ENCODE results near the gene RNF32. TPM values are rescaled to one million over a fixed set of nuclear protein-coding genes. Genes with fewer than 3 reads are reported as not detected.
A peak's percentile ranks its signal among the peaks of the same experiment; 100 is the strongest.

RNF32 gene
- total RNA-seq, 6 donors from 2014 or later, result 1.1 to 4.0 (median 2.6) TPM; not detected in 1

DNA sequence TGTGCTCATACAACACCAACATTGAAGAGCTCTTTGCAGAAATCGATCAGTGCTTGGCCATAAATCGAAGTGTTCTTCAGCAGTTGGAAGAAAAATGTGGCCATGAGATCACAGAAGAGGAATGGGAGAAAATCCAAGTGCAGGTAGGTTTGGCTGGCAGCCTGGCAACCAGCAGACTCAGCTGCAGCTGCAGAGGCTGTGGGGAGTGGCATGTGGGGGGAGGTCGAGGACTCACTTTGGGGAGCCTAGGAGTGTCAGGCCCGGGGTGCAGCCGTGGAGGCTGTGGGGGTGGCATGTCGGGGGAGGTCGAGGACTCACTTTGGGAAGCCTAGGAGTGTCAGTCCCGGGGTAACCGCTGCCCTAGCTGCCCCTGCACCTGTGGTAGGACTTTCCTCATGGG lies 35.1 kb downstream of the RNF32 start:
- 75 to 81% methylated on average over 9 of the region's 9 CpGs for WGBS, 2 donors
- ATAC-seq (ENCODE audit: low FRiP score in 2 of 2), result no peak
- no peaks in the 10 kb centered on the region for H3K4me1 ChIP-seq
- no peaks in the 10 kb centered on the region for H3K27me3 ChIP-seq
- peak in 1 of 2 donors; percentile 51 for DNase-seq
- H3K9me3 ChIP-seq, result no peaks in the 10 kb centered on the region
- no peak overlapping the region for H3K4me3 ChIP-seq
- TF ChIP-seq POLR2AphosphoS5 (IDR thresholded peaks at IDR 0.05) (no peak), POLR2A (IDR thresholded peaks at IDR 0.05) (no peak), EP300 (IDR thresholded peaks at IDR 0.05) (no peak)
- TF ChIP-seq, protein P1, sequence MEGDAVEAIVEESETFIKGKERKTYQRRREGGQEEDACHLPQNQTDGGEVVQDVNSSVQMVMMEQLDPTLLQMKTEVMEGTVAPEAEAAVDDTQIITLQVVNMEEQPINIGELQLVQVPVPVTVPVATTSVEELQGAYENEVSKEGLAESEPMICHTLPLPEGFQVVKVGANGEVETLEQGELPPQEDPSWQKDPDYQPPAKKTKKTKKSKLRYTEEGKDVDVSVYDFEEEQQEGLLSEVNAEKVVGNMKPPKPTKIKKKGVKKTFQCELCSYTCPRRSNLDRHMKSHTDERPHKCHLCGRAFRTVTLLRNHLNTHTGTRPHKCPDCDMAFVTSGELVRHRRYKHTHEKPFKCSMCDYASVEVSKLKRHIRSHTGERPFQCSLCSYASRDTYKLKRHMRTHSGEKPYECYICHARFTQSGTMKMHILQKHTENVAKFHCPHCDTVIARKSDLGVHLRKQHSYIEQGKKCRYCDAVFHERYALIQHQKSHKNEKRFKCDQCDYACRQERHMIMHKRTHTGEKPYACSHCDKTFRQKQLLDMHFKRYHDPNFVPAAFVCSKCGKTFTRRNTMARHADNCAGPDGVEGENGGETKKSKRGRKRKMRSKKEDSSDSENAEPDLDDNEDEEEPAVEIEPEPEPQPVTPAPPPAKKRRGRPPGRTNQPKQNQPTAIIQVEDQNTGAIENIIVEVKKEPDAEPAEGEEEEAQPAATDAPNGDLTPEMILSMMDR (IDR thresholded peaks at IDR 0.05), result no peak
- H3K36me3 ChIP-seq, result peaks cover 3 to 61% (median 26%) of the 10 kb centered on the region in 4 donors
- no peak overlapping the region for H3K27ac ChIP-seq

DNA sequence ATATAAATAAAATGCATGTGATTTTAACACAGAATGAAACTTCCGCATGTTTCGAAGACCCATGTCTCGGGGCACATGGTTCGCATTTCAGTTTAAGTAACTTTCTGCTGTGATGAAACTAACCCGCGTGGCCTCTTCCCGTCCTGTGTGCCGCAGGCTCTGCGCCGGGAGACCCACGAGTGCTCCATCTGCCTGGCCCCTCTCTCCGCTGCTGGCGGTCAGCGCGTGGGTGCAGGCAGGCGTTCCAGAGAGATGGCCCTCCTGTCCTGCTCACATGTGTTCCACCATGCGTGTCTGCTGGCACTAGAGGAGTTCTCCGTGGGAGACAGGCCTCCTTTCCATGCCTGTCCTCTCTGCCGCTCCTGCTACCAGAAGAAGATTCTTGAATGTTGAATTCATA lies 35.7 kb downstream of the RNF32 start:
- Histone ChIP-seq H3K4me3 (no peak overlapping the region), H3K4me1 (no peaks in the 10 kb centered on the region), H3K9me3 (no peaks in the 10 kb centered on the region), H3K27me3 (no peaks in the 10 kb centered on the region), H3K36me3 (peaks cover 3 to 60% (median 26%) of the 10 kb centered on the region in 4 donors), H3K27ac (no peak overlapping the region)
- WGBS, 2 donors, result 81 to 96% methylated on average over 19 of the region's 19 CpGs
- DNase-seq (peak in 1 of 2 donors; percentile 63), ATAC-seq (ENCODE audit: low FRiP score in 2 of 2) (no peak)
- TF ChIP-seq POLR2AphosphoS5 (IDR thresholded peaks at IDR 0.05) (no peak), POLR2A (IDR thresholded peaks at IDR 0.05) (no peak), EP300 (IDR thresholded peaks at IDR 0.05) (no peak)
- TF ChIP-seq, protein P1 (IDR thresholded peaks at IDR 0.05), result no peak

DNA sequence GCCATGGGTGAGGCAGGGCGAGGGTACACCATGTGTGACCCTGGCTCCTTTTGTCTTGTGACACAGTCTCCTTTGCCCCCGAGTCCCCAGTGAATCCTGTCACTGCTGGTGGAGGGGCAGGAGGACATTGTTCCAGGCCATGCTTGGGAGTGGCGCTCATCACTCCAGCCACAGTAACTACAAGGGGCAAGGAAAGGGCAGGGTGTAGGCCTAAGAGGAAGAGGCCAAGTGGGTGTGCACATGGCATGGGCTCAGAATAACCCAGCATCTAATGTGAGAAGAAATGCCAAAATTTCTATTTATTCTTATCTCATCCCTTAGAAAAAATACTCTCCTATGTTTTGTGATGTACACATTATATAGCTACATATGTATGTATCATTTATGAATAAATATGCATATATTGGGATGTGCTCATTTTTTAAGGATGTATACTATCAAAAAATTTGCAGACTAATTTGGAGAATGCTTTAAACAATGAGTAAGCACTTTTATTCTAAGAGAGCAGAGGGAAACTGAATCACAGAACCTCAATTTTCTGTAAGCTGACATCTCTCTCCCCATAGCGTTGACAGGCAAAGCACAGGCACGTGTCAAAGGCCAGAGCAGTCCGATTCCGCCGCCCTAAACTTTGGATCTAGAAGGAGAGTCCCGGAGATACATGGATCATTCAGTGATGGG lies 36.9 kb downstream of the RNF32 start:
- Histone ChIP-seq H3K9me3 (no peaks in the 10 kb centered on the region), H3K36me3 (peaks cover 7 to 68% (median 34%) of the 10 kb centered on the region in 4 donors), H3K27me3 (no peaks in the 10 kb centered on the region), H3K27ac (no peak overlapping the region), H3K4me1 (no peaks in the 10 kb centered on the region), H3K4me3 (no peak overlapping the region)
- WGBS, 2 donors, result 93 to 100% methylated on average over 9 of the region's 9 CpGs
- no peak for ATAC-seq (ENCODE audit: low FRiP score in 2 of 2)
- TF ChIP-seq EP300 (IDR thresholded peaks at IDR 0.05) (no peak), POLR2A (IDR thresholded peaks at IDR 0.05) (no peak), POLR2AphosphoS5 (IDR thresholded peaks at IDR 0.05) (no peak)
- TF ChIP-seq, protein P1 (IDR thresholded peaks at IDR 0.05), result no peak
- DNase-seq, result no peak

DNA sequence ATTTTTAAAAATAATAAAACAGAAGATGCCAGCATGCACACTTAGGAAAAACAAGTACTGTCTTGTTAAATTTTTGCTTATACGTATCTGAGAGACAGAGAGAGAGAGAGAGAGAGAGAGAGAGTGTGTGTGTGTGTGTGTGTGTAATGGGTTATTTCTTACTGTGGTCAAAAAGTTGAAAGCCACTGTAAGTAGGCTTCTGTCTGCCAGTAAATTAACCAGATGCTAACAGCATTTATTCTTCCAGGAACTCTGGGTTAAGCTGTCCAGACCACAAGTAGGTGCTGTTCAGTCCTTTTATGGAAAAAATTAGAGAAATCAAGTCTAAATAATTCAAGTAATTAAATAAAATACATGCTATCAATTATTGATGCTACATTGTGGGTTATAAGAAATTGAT lies 39.7 kb downstream of the RNF32 start:
- ATAC-seq (ENCODE audit: low FRiP score in 2 of 2), result no peak
- no peak overlapping the region for H3K4me3 ChIP-seq
- DNase-seq, result no peak
- H3K27me3 ChIP-seq, result no peaks in the 10 kb centered on the region
- TF ChIP-seq, protein P1 (IDR thresholded peaks at IDR 0.05), result no peak
- no peak for TF ChIP-seq POLR2A (IDR thresholded peaks at IDR 0.05)
- TF ChIP-seq POLR2AphosphoS5 (IDR thresholded peaks at IDR 0.05), result no peak
- TF ChIP-seq EP300 (IDR thresholded peaks at IDR 0.05), result no peak
- peaks cover 7 to 81% (median 35%) of the 10 kb centered on the region in 4 donors for H3K36me3 ChIP-seq
- WGBS, 2 donors, result 89 to 92% methylated on average over 1 of the region's 1 CpG
- no peak overlapping the region for H3K27ac ChIP-seq
- H3K4me1 ChIP-seq, result no peaks in the 10 kb centered on the region
- no peaks in the 10 kb centered on the region for H3K9me3 ChIP-seq

DNA sequence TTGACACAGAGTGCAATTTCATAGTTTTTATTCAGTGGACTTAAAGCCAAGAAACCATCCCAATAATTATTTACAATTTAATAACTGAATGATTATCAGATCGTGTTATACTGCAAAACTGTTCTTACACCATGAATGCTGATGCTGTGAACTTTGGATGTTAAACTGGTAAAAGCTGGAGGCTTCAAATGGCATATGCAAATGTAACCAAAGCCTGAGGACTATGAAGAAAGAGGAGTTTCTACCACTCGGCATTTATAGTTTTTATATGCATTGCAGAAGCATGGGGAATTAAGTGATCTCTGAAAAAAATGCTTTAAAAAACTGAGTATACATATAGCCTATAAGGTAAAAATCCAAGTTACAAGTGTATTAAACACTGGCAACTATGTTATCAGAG lies 42.4 kb downstream of the RNF32 start:
- Histone ChIP-seq H3K9me3 (no peaks in the 10 kb centered on the region), H3K27me3 (no peaks in the 10 kb centered on the region), H3K4me3 (no peak overlapping the region), H3K27ac (no peak overlapping the region), H3K36me3 (peaks cover 7 to 63% (median 19%) of the 10 kb centered on the region in 4 donors), H3K4me1 (no peaks in the 10 kb centered on the region)
- TF ChIP-seq POLR2AphosphoS5 (IDR thresholded peaks at IDR 0.05) (no peak), POLR2A (IDR thresholded peaks at IDR 0.05) (no peak), EP300 (IDR thresholded peaks at IDR 0.05) (no peak)
- TF ChIP-seq, protein P1 (IDR thresholded peaks at IDR 0.05), result no peak
- 92 to 96% methylated on average over 2 of the region's 2 CpGs for WGBS, 2 donors
- no peak for ATAC-seq (ENCODE audit: low FRiP score in 2 of 2)
- no peak for DNase-seq

All from upper lobe of left lung (tissue), 6 donors.